HepG2 (cell line): Measurements from ENCODE around the gene GARIN3.

ENCODE experiments used
- CTCF ChIP-seq: sonication (generic); formaldehyde crosslinking; IDR thresholded peaks from 2 replicates; pipeline ENCODE4 v1.5.0; 2020; ENCODE audit warnings: mild to moderate bottlenecking, missing genetic modification reagents, moderate library complexity
- MAX ChIP-seq: IDR thresholded peaks from 2 replicates; pipeline ENCODE4 v1.6.1; 2012; ENCODE audit warnings: inconsistent platforms
- NR1H2 ChIP-seq: sonication (generic); formaldehyde crosslinking; IDR thresholded peaks from 2 replicates; pipeline ENCODE4 v1.8.1; 2022; ENCODE audit warnings: low read depth, missing genetic modification reagents, borderline replicate concordance
- TCF12 ChIP-seq, 2 experiments: fragments of 450-650 bp in 1 of 2; sonication (generic) in 1 of 2; formaldehyde crosslinking in 1 of 2; IDR thresholded peaks; 2 replicates each; pipeline versions ENCODE4 v1.6.1 to v1.8.0; 2017 to 2022; ENCODE audit warnings: antibody characterized with exemption in 1 of 2, mild to moderate bottlenecking in 1 of 2, missing genetic modification reagents in 1 of 2, moderate library complexity in 1 of 2

GRCh38 chr5:157165261-157165660 lies 803 bp downstream of the GARIN3 start:
- TF ChIP-seq NR1H2 (CRISPR knock-in tag): no peak
- no peak for TF ChIP-seq TCF12 (IDR thresholded peaks at IDR 0.05)
- TF ChIP-seq TCF12 (CRISPR knock-in tag; IDR thresholded peaks at IDR 0.05): no peak
- no peak for TF ChIP-seq MAX
- TF ChIP-seq CTCF (CRISPR knock-in tag): no peak
